ENCODE results near the gene PTPN22.

The PTPN22 gene

DNA sequence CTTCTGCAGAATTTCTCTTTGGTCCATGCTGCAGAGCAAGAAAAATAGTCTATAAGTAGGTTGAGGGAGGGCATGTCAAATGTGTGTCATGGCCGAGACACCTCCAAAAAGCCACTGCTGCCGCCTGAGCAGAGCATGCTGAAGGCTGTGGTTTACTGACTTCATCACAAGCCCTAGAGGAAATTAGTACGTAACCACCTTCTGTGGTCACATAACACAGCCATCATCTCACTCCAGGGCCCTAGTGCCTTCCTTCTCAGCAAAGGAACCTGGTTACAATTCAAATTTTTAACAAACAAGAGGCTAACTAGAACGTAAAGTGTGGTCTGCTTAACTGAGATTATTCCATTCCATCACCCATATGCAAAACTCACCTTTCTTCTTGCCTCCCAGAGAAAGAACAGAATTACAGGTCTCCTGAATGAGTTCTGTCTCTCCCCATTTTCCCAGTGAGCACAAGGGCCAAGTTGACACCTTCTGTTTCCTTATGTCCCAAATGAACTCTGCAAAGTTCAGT, at the start of gene PTPN22:
Gene PTPN22 (minus strand): TSS at position 116 of the 517 bp plus-strand sequence.
- no peak for DNase-seq

DNA sequence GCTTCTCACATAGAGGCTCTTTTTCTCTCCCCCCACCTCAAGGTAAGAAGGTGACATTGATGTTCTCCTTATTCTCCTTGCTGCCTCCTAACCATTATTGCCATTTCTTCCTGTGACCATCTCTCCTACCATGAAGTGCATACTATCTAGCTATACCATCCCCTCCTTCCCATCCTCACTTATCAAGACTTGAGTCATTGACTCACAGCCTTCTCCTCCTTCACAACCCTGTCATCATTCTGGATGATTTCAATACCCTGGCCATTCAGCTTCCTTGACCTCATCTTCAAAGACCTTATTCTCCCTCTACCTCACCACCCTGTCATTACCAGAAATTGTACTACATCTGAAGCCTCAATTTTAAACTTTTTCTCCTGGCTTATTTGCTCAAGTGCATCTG, 46.7 kb upstream of the PTPN22 start:
- no peak for DNase-seq

DNA sequence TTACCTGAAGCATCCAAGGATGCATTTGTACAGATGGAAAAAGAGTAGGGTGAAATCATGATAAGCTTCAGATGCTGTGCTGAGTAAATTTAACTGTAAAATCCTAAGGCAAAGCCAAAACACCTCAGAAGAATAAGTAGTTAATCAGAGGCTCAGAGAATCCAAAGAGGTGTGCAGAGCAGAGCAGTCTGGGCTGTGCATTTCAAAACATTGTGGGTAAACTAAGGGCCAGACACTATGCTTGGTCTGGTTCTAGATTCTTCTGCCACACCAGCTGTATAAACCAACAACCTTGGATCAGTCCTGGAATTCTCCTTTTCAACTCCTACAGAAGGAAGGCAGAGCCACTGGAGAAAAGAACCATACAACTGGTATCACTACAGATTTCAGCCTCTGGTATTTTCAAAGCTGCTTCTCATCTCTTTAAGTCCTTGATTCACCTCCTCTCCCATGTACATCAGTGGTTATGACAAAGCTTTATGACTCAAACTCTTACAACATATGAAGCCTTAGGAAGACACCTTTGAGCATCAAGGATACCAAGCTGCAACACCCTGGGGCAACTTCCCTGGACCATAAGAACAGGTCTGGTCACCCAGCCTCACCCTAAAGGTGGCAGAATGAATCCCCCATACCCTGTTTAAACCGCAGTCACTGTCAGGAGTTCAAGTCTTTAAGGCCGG, 46.0 kb upstream of the PTPN22 start:
- DNase-seq = no peak

DNA sequence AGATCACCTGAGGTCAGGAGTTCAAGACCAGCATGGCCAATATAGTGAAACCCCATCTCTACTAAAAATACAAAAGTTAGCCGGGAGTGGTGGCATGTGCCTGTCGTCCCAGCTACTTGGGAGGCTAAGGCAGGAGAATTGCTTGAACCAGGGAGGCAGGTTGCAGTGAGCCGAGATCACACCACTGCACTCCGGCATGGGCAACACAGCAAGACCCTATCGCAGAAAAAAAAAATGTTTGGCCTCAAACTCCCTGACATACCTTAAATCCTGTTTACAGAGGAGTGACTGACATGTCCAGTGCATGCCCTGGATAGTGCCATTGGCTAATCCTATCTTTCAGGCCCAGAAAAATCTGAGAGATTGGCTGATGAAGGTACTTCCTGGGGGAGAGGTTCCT, 45.5 kb upstream of the PTPN22 start:
- DNase-seq = no peak

- DNase-seq = no peak
Measured at GRCh38 chr1:113913887-113914664, 42.6 kb upstream of the PTPN22 start.

DNA sequence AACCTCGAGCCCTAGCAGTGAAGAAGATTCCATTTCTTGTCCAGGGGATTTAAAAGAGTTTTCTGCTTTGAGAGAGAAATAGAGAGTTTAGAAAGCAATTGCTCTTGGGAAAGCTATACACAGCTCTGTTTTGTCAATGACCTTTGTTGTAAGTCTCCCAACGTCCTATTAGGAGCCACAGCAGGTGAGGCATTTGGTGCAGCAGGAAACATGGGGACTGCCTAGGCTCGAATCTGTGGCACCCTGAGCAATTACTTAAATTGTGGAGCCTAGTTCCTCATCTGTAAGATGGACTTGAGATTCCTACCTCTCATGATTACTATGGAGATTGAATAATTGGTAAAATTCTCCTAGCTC, 41.8 kb upstream of the PTPN22 start:
- no peak for DNase-seq

GRCh38 chr1:113912594-113913311, 41.2 kb upstream of the PTPN22 start:
- peak; percentile 39 for DNase-seq

DNA sequence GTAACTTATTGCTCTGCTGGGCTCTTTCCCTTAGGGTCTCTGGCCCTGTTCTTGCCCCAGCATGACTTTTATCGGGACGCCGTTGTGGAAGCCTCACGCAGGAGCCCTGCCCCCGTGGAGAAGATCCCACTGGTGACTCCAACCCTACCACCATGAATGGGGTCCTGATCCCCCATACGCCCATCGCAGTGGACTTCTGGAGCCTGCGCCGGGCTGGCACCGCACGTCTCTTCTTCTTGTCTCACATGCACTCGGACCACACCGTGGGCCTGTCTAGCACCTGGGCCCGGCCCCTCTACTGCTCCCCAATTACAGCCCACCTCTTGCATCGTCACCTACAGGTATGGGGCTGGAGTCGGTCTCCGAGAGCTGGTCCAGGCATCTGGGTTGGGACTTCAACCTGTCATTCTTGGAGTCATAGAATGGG, 33.9 kb upstream of the PTPN22 start:
- DNase-seq = peak; percentile 59

DNA sequence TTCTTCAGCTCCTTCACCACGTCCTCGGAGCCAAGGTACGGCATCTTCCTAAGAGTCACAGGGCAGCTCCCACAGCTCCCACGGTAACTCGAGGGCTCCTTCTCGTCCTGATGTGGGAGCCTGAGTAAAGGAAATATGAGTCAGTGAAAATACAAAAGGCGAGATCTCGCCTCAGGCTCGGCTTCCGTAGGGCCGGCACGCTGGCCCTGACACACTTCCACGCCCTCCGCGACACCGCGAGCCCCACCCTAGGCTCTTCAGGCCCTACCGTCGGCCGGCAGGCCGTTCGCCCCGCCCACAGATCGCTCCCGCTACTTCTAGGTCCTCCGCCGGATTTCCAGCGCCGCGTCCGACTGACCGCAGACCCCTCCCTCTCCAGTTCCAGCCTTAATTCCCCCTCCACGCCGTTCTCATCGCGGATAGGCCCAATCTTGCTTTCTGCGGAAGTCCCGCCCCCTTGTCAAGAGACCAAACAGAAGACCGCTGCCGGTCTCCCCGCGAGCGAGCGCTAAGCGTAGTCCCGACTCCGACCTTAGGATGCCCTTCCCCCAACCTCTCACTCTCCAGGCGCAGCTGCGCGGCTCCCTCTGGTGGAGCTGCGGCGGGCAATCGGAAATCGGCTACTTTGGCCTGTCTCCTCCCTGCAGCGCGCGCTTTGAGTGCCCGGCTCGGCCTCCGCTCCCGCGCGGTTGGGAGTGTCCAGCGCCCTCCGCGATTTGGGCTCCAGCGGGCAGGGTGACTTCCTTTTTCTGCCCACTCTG, 33.3 kb upstream of the PTPN22 start, which contains the start of the genes AP4B1 and DCLRE1B:
Gene AP4B1 (minus strand): TSS at position 126 of the 761 bp plus-strand sequence. CDS start 82 bp downstream, at position 44.
Gene DCLRE1B (plus strand): TSS at position 653 of the 761 bp plus-strand sequence. CDS start 261 bp downstream, outside the sequence.
- DNase-seq = peak; percentile 98

DNA sequence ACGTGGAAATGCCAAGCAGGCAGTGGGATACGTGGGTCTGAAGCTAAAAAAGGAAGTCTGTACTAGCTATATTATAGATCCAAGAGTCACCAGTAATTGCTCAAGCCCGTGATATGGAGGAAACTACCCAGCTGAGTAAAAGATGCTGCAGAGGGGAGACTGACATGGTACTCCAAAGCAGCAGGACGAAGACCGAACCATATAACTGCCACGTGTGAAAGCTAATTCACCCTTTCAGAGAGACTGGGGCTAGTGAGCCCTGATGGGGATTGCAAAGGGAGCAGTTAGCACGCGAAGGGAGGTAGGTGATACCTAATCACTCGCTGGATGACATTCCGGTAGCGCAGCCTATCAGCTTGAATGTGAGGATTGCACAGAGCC, 32.8 kb upstream of the PTPN22 start:
- peak; percentile 77 for DNase-seq

DNA sequence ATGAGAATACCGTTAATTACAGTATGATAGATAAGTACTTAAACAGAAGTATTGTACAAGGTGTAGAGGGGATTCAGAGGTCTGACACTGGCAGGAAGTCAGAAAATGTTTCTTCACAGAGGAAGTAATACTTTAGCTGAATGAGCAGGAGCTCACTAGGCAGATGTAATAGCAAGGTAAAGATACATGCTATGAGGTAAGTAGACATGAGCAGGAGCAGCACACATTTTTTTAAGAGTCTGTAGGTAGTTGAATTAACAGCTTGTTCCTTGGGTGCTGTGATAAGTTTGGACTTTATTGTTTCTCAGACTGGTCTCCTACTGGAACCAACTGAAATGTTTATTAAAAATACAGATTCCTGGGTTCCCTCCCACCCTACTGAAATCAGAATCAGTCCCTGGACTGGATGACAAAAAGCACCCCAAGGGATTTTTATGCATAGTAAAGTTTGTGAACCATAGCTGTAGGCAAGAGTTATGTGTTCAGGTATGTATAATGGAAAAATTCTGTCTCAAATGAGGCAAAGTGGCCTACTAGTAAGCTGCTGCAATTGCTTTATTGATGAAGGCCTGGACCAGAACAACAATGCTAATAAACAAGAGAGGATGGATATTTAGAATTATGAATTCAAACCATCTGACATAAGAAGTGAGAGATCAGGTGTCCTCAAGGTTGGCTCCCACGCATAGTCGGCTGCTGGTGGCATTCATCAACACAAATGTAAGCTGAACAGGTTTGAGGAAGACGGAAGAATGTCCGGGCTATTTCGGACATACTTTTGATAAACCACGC, 32.2 kb upstream of the PTPN22 start:
- peak; percentile 38 for DNase-seq

- DNase-seq = no peak
Measured at GRCh38 chr1:113901191-113901590, 29.7 kb upstream of the PTPN22 start.

GRCh38 chr1:113899111-113899510, 27.6 kb upstream of the PTPN22 start:
- no peak for DNase-seq

DNA sequence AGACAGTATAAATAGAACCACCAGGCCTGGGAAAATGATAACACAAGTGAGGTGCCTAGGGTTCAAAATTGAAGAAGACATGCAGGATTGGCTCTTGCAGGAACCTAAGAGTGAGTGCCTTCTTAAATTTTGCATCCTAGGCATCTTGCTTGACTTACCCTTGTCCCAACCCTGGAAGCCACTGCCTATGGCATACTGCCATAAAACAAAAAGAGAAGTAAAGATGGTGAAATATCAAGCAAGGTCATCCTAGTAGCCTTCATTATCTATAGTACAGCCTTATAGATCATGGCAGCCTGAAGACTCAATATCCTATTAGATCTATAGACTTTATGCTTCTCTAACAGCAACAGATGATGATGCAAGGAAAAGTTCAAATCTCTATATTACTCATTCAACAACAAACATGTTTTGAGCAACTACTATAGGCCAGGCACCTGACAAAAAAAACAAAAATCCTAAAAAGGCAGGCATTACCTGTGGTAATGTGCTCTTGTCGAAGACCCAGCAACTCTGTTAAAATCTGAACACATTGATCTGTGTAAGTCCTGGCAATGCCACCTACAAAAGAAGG, 26.8 kb upstream of the PTPN22 start:
- DNase-seq = no peak

GRCh38 chr1:113895961-113896360, 24.4 kb upstream of the PTPN22 start:
- no peak for DNase-seq

DNA sequence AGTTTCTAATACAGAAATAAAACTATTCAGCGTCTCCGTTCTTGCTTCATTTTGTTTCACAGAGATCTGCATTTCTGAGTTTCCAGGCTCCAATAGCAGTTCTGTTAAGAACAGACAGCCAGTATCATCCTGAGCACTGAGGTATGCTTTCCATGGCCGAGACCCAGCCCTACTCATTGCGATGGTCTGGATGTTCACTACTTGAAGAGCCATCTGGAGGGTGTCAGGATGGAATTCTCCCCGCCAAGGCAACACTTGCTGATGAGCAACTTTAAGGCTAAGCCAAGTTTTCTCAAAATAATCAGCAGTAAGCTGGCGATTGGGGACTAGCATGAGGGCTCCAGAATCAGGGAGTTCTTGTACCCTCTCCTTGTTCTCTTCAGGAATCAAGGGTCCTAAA, 23.6 kb upstream of the PTPN22 start:
- DNase-seq = no peak

- no peak for DNase-seq
Measured at GRCh38 chr1:113893267-113893666, 21.8 kb upstream of the PTPN22 start.

- peak; percentile 22 for DNase-seq
Measured at GRCh38 chr1:113891631-113892220, 20.2 kb upstream of the PTPN22 start.

DNA sequence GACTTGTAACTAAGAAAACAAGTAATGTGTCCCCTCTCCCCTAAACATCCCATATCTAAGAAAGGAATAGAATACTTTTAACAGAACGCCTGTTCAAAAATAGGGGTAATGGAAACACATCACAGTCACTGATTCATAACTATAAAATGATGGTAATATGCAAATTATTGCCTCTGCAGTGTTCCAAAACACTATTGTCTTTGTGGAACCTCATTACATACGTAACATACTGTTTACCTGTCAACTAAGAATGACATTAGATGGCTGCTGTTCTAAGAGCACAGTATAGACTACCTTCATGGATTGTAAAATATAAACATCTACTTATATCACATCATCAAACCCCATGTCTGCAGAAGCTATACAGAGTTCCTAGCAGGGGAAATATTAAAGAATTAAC, 19.3 kb upstream of the PTPN22 start:
- no peak for DNase-seq

- DNase-seq = no peak
Measured at GRCh38 chr1:113887402-113888175, 16.1 kb upstream of the PTPN22 start, which contains the start of gene BCL2L15. BCL2L15 (minus strand) TSS chr1:113887581; CDS start chr1:113887375, 206 bp downstream.
